Transverse colon (tissue), 4 donors: ENCODE data around the gene ANKAR. TPM values are rescaled to one million over a fixed set of nuclear protein-coding genes. Genes with fewer than 3 reads are reported as not detected.

Experiments
- DNase-seq: peaks from one replicate; pipeline ENCODE4 v3.0.0-alpha.2; 2019
- H3K27ac ChIP-seq, 4 donors: fragments of 200-600 bp; sonication (generic); 2 replicates each; pipeline ENCODE4 v1.5.1; 2016 to 2018; ENCODE audit warnings: inconsistent platforms in 4 of 4
- H3K27me3 ChIP-seq: fragments of 200-600 bp; sonication (generic); 2 replicates; pipeline ENCODE4 v1.5.1; 2017; ENCODE audit warnings: inconsistent platforms
- H3K36me3 ChIP-seq, 4 donors: fragments of 200-600 bp; sonication (generic); 2 replicates each; pipeline ENCODE4 v1.5.1; 2017 to 2019; ENCODE audit warnings: inconsistent platforms in 4 of 4
- H3K4me1 ChIP-seq, 4 donors: fragments of 200-600 bp; sonication (generic); 2 replicates each; pipeline ENCODE4 v1.5.1; 2017 to 2020; ENCODE audit warnings: inconsistent platforms in 4 of 4
- H3K4me3 ChIP-seq, 4 donors: fragments of 200-600 bp; sonication (generic); 1 replicate in 1 of 4; 2 replicates in 3 of 4; pipeline versions ENCODE4 v1.5.1 to v1.6.1; 2017 to 2019; ENCODE audit warnings: inconsistent platforms in 4 of 4
- H3K9me3 ChIP-seq, 2 donors: fragments of 200-600 bp; sonication (generic); 2 replicates each; pipeline ENCODE4 v1.5.1; 2017 to 2019; ENCODE audit warnings: inconsistent platforms in 2 of 2
- EP300 ChIP-seq: sonication (generic); formaldehyde crosslinking; IDR thresholded peaks from one replicate; pipeline ENCODE4 v1.6.1; 2017; ENCODE audit warnings: antibody characterized with exemption, low read depth
- POLR2A ChIP-seq: fragments of 450-650 bp; IDR thresholded peaks from one replicate; pipeline ENCODE4 v1.6.1; 2016; ENCODE audit warnings: antibody characterized with exemption, mild to moderate bottlenecking, moderate library complexity
- POLR2AphosphoS5 ChIP-seq, 3 donors: sonication (generic); formaldehyde crosslinking; IDR thresholded peaks; one replicate each; pipeline ENCODE4 v1.6.1; 2016; ENCODE audit warnings: antibody characterized with exemption in 3 of 3
- WGBS, 2 donors: methylation state at CpG; one replicate each; pipeline ENCODE4 v1.1.5; 2018; ENCODE audit warnings: low coverage in 1 of 2; 5-methylcytosine and 5-hydroxymethylcytosine counted together
- in situ Hi-C, 4 donors: fragments of 200-750 bp; cut with MboI; loops; one replicate each; pipeline versions ENCODE4 v1.15.0 to v1.15.1; 2017; ENCODE audit warnings: low sequenced_read_pairs in 3 of 4, low pct_ligation_motif_present in 1 of 4, low pct_unique_long_range_greater_than_20kb in 1 of 4
- intact Hi-C: fragments of 100-400 bp; cut with DNase I; formaldehyde crosslinking; loops from one replicate; pipeline ENCODE4 v1.15.1; 2023; ENCODE audit warnings: low total_unique reads
- total RNA-seq, 4 donors: library from RNA; depleted of rRNA; stranded (reverse); fragments of >200 nt; gene quantifications; one replicate each; pipeline ENCODE4 v1.1.0, GENCODE V29; 2016
- TF ChIP-seq, protein P1 (sequence below), 5 experiments: fragments of 200-600 bp in 3 of 5; fragments of 450-650 bp in 2 of 5; sonication (generic) in 3 of 5; IDR thresholded peaks; 1 replicate in 2 of 5; 2 replicates in 3 of 5; pipeline ENCODE4 v1.5.1; 2016 to 2017; ENCODE audit warnings: antibody characterized with exemption in 5 of 5, inconsistent platforms in 3 of 5, mild to moderate bottlenecking in 2 of 5, moderate library complexity in 1 of 5

The ANKAR gene, protein sequence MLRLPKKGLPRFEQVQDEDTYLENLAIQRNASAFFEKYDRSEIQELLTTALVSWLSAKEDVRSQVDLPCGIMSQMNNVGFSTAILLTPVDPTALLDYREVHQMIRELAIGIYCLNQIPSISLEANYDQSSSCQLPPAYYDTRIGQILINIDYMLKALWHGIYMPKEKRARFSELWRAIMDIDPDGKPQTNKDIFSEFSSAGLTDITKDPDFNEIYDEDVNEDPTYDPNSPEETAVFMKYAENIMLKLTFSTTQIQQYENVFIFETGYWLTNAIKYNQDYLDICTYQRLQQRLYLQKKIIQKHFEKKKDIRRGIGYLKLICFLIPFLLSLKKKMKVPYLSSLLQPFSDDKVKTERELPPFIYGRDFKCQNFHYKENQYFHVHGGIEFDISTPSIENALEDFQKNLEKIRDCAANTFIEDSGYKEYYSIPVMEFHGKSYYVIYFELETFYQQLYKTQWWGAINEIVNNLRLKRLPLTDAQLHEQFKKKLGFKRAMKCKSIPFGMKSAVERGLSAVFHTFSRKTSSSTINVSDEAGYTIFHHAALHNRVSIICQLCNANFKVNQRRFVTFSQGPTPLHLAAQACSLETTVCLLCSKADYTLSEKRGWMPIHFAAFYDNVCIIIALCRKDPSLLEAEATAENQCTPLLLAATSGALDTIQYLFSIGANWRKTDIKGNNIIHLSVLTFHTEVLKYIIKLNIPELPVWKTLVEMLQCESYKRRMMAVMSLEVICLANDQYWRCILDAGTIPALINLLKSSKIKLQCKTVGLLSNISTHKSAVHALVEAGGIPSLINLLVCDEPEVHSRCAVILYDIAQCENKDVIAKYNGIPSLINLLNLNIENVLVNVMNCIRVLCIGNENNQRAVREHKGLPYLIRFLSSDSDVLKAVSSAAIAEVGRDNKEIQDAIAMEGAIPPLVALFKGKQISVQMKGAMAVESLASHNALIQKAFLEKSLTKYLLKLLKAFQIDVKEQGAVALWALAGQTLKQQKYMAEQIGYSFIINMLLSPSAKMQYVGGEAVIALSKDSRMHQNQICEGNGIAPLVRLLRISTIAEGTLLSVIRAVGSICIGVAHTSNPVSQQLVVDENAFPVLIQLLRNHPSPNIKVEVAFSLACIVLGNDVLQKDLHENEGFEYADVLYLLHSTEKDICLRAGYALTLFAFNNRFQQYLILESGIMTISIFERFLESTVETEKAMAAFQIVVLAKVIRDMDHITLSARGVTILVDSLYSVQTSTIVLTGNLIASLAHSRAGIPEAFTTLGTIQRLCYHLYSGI (N-terminal part only)
- total RNA-seq = 10 to 100 TPM in 3 of 4 donors, 1 to 10 TPM in 1; 6.0 to 25.7 (median 16.3) TPM

DNA sequence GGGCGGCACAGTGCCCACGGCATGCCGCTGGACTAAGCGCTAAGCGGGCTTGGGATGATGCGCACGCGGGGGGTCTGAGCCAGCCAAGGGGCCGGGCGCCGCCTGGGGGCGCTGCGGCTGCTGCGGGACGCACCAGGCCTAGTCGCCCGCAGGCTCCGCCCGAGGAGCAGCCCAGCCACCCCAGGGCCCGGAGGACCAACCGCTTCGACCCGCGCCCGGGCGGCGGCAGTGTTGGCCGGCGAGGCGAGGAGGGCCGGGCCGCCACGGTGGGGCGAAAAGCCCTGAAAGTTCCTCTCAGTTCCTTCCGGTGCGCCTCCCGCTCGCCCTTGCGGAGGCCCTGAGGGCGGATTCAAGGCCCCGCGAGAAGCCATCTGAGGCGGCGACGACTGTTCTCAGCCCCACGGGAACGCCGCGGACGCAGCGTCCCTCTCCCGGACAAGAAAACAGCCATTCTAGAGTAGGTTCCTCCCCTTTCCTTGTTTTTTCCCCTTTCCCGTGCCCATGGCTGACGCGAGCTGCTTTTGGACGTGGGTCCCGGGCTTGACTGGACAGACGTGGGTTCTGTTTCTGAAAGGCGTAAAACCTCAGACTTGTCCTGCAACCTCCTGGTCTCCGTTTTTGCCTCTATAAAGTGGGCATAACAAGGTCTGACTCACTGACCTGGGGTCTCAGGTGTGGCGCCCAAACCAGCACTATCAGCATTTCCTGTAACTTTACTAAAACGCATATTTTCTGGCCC is at the start of gene ANKAR:
Gene ANKAR, plus strand, starts transcription at position 297 of the 739 bp plus-strand sequence. CDS start 1,821 bp downstream, outside the sequence.
- Histone ChIP-seq H3K27ac (peak within 1 kb of the TSS; percentile 93 to 98 (median 94)), H3K9me3 (no peaks in the 10 kb centered on the region), H3K4me3 (peak within 1 kb of the TSS; percentile 47 to 82 (median 58)), H3K4me1 (peaks cover 8 to 22% (median 12%) of the 10 kb centered on the region in 4 donors), H3K36me3 (peaks cover 0 to 4% (median 0%) of the 10 kb centered on the region in 4 donors), H3K27me3 (no peaks in the 10 kb centered on the region)
- no peak for TF ChIP-seq EP300
- TF ChIP-seq, protein P1, sequence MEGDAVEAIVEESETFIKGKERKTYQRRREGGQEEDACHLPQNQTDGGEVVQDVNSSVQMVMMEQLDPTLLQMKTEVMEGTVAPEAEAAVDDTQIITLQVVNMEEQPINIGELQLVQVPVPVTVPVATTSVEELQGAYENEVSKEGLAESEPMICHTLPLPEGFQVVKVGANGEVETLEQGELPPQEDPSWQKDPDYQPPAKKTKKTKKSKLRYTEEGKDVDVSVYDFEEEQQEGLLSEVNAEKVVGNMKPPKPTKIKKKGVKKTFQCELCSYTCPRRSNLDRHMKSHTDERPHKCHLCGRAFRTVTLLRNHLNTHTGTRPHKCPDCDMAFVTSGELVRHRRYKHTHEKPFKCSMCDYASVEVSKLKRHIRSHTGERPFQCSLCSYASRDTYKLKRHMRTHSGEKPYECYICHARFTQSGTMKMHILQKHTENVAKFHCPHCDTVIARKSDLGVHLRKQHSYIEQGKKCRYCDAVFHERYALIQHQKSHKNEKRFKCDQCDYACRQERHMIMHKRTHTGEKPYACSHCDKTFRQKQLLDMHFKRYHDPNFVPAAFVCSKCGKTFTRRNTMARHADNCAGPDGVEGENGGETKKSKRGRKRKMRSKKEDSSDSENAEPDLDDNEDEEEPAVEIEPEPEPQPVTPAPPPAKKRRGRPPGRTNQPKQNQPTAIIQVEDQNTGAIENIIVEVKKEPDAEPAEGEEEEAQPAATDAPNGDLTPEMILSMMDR (IDR thresholded peaks at IDR 0.05) = peak; percentile 61 to 90 (median 80)
- peak; percentile 81 for TF ChIP-seq POLR2A
- TF ChIP-seq POLR2AphosphoS5 (IDR thresholded peaks at IDR 0.05) = peak; percentile 9 to 80 (median 79)
- 0 to 1% methylated on average over 1 to 32 of the region's 62 CpGs for WGBS, 2 donors
- intact Hi-C loops = no loop called here
- in situ Hi-C loops = loop anchor here in 2 of 4 donors (25.0 kb wide), 2 partner anchors 113 to 388 kb away; partner anchors contain the start of genes MSTN (in 1 of the 2), ORMDL1 (in 1 of the 2) and PMS1 (in 1 of the 2)
- peak; percentile 92 for DNase-seq

DNA sequence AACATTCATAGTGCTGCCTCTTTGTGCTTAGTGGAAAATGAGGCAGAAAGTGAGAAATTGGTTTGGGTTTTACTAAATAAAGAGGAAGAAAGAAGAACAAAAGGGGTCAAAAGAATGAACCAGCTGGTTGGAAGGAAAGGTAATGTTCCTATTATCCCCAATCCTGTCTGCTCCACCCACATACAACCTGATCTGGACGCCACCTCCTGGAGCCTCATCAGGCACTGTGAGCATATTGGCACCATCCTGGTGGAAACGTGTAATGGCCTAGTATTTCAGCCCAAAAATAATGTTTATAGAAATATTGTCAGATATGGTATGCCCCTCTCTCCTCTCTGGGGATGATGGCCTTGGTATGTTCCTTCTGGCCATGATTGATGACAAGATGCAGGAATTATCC is 48.8 kb upstream of the ANKAR start:
- Histone ChIP-seq H3K9me3 (no peaks in the 10 kb centered on the region), H3K4me3 (no peak overlapping the region), H3K27ac (no peak overlapping the region), H3K27me3 (no peaks in the 10 kb centered on the region), H3K4me1 (no peaks in the 10 kb centered on the region), H3K36me3 (no peaks in the 10 kb centered on the region)
- intact Hi-C loops = no loop called here
- no peak for DNase-seq
- in situ Hi-C loops = loop anchor here in 1 of 4 donors (25.0 kb wide), 1 partner anchor 163 kb away; no protein-coding TSS in a partner anchor
- 75 to 83% methylated on average over 2 of the region's 2 CpGs for WGBS, 2 donors
- no peak for TF ChIP-seq POLR2AphosphoS5 (IDR thresholded peaks at IDR 0.05)
- TF ChIP-seq, protein P1 (IDR thresholded peaks at IDR 0.05) = no peak
- no peak for TF ChIP-seq EP300
- TF ChIP-seq POLR2A = no peak

DNA sequence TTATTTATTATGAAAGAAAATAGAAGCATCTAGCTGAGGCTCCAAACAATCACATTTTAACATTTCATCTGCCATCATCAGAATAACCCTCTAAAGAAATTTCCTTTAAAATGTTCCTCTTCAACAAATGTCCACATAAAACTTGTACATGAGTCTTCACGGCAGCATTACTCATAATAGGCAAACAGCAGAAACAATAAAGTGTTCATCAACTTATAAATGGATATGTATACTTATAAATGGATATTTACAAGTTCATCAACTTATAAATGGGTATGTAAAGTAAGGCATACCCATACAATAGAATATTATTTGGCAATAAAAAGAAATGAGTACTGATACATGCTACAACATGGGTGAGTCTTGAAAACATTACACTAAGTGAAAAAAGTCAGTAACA is 46.7 kb upstream of the ANKAR start:
- Histone ChIP-seq H3K27ac (no peak overlapping the region), H3K27me3 (no peaks in the 10 kb centered on the region), H3K9me3 (no peaks in the 10 kb centered on the region), H3K36me3 (no peaks in the 10 kb centered on the region), H3K4me3 (no peak overlapping the region), H3K4me1 (no peaks in the 10 kb centered on the region)
- WGBS, 2 donors = 93% methylated on average over 1 of the region's 1 CpG
- no peak for TF ChIP-seq EP300
- TF ChIP-seq, protein P1 (IDR thresholded peaks at IDR 0.05) = no peak
- no peak for TF ChIP-seq POLR2AphosphoS5 (IDR thresholded peaks at IDR 0.05)
- no peak for TF ChIP-seq POLR2A
- intact Hi-C loops (no loop called here), in situ Hi-C loops (loop anchor here in 1 of 4 donors (25.0 kb wide), 1 partner anchor 165 kb away; no protein-coding TSS in a partner anchor)
- no peak for DNase-seq
